ENCODE measurements around the gene USP36.

- TF ChIP-seq CTCF (conservative IDR thresholded peaks at IDR 0.05; ENCODE audit: low read length) (no peak), EZH2phosphoT487 (IDR thresholded peaks at IDR 0.05; ENCODE audit: borderline replicate concordance) (no peak)
Observed at GRCh38 chr17:78870621-78871020, 30.0 kb upstream of the USP36 start.

Data from Loucy (cell line).